K562 (cell line): ENCODE data around the gene NPC1.

ENCODE experiments used
- PHF20 ChIP-seq: fragments of 450-650 bp; IDR thresholded peaks from 2 replicates; pipeline ENCODE4 v1.6.1; 2018; ENCODE audit not compliant: partially characterized antibody
- TF ChIP-seq, protein P1 (sequence below), 3 experiments: IDR thresholded peaks in 2 of 3; conservative IDR thresholded peaks in 1 of 3; 2 replicates each; pipeline ENCODE4 v1.5.1; 2011 to 2012; ENCODE audit warnings: low read length in 3 of 3, mild to moderate bottlenecking in 3 of 3, control low read depth in 2 of 3, improper control_type of control experiment in 1 of 3, inconsistent platforms in 1 of 3, low read depth in 1 of 3, mixed read lengths in 1 of 3, moderate library complexity in 1 of 3; ENCODE audit not compliant: insufficient read depth in 2 of 3

GRCh38 chr18:23560186-23560585, 26.1 kb downstream of the NPC1 start:
- TF ChIP-seq, protein P1, sequence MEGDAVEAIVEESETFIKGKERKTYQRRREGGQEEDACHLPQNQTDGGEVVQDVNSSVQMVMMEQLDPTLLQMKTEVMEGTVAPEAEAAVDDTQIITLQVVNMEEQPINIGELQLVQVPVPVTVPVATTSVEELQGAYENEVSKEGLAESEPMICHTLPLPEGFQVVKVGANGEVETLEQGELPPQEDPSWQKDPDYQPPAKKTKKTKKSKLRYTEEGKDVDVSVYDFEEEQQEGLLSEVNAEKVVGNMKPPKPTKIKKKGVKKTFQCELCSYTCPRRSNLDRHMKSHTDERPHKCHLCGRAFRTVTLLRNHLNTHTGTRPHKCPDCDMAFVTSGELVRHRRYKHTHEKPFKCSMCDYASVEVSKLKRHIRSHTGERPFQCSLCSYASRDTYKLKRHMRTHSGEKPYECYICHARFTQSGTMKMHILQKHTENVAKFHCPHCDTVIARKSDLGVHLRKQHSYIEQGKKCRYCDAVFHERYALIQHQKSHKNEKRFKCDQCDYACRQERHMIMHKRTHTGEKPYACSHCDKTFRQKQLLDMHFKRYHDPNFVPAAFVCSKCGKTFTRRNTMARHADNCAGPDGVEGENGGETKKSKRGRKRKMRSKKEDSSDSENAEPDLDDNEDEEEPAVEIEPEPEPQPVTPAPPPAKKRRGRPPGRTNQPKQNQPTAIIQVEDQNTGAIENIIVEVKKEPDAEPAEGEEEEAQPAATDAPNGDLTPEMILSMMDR (IDR thresholded peaks at IDR 0.05 in 2 of 3, conservative IDR thresholded peaks at IDR 0.05 in 1 of 3; ENCODE audit: insufficient read depth in 2 of 3, low read depth in 1 of 3, low read length in 3 of 3) = no peak
- TF ChIP-seq PHF20 = no peak
